Smooth muscle cell (in vitro differentiated cells): ENCODE measurements around the gene SLC5A11. TPM values are rescaled to one million over a fixed set of nuclear protein-coding genes. Genes with fewer than 3 reads are reported as not detected.

Experiments
- DNase-seq: peaks from one replicate; lab custom pipeline; 2025; ENCODE audit not compliant: unreplicated experiment; lab: John Stamatoyannopoulos, UW
- H2AFZ ChIP-seq: fragments of 200-600 bp; sonication (generic); 2 replicates; pipeline ENCODE4 v1.6.0; 2016; ENCODE audit warnings: antibody characterized with exemption, low read depth, mild to moderate bottlenecking
- H3F3A ChIP-seq: fragments of 200-600 bp; sonication (generic); 2 replicates; pipeline ENCODE4 v1.6.0; 2017; ENCODE audit warnings: antibody characterized with exemption, low read depth
- H3K27ac ChIP-seq: fragments of 200-600 bp; sonication (generic); 2 replicates; pipeline ENCODE4 v1.5.1; 2016; ENCODE audit warnings: low read depth, mild to moderate bottlenecking
- H3K27me3 ChIP-seq: fragments of 200-600 bp; sonication (generic); 2 replicates; pipeline ENCODE4 v1.6.1; 2016; ENCODE audit warnings: low read depth, mild to moderate bottlenecking
- H3K36me3 ChIP-seq: fragments of 200-600 bp; sonication (generic); 2 replicates; pipeline ENCODE4 v1.5.1; 2016; ENCODE audit warnings: low read depth
- H3K4me1 ChIP-seq: fragments of 200-600 bp; sonication (generic); 2 replicates; pipeline ENCODE4 v1.5.1; 2016; ENCODE audit warnings: low read depth
- H3K4me2 ChIP-seq: fragments of 200-600 bp; sonication (generic); 2 replicates; pipeline ENCODE4 v1.6.0; 2016; ENCODE audit warnings: mild to moderate bottlenecking
- H3K4me3 ChIP-seq: fragments of 200-600 bp; sonication (generic); 2 replicates; pipeline ENCODE4 v1.5.1; 2016; ENCODE audit warnings: mild to moderate bottlenecking
- H3K79me2 ChIP-seq: fragments of 200-600 bp; sonication (generic); 2 replicates; pipeline ENCODE4 v1.6.0; 2016; ENCODE audit warnings: low read depth, mild to moderate bottlenecking
- H3K9ac ChIP-seq: fragments of 200-600 bp; sonication (generic); 2 replicates; pipeline ENCODE4 v1.6.0; 2016; ENCODE audit warnings: low read depth
- H3K9me3 ChIP-seq: fragments of 200-600 bp; sonication (generic); replicated peaks from 2 replicates; pipeline ENCODE4 v1.5.1; 2016; ENCODE audit warnings: low read depth
- H4K20me1 ChIP-seq: fragments of 200-600 bp; sonication (generic); 2 replicates; pipeline ENCODE4 v1.6.0; 2016; ENCODE audit warnings: low read depth
- CTCF ChIP-seq: fragments of 200-600 bp; sonication (generic); IDR thresholded peaks from 2 replicates; pipeline ENCODE4 v1.5.1; 2017; ENCODE audit warnings: borderline replicate concordance, mild to moderate bottlenecking, antibody characterized with exemption; ENCODE audit not compliant: insufficient read depth, poor library complexity, severe bottlenecking
- WGBS: methylation state at CpG from one replicate; pipeline ENCODE4 v1.1.7; 2016; ENCODE audit warnings: low lambda C conversion rate; 5-methylcytosine and 5-hydroxymethylcytosine counted together
- polyA plus RNA-seq: library from polyadenylated mRNA; unstranded; fragments of >200 nt; fragmentation: Nextera tagmentation; extraction: Ambion mirVana; gene quantifications from 2 replicates; pipeline ENCODE4 v1.2.1, GENCODE V29; 2016
- total RNA-seq: library from RNA; depleted of rRNA; stranded (reverse); fragments of >200 nt; gene quantifications from 2 replicates; pipeline ENCODE4 v1.2.3, GENCODE V29; 2014

Gene SLC5A11
- total and polyA plus RNA-seq, 2 experiments from 2014 or later = not detected

- Histone ChIP-seq H3K27me3 (no peaks in the 10 kb centered on the region), H4K20me1 (peaks cover 17% of the 10 kb centered on the region), H3K4me1 (no peaks in the 10 kb centered on the region), H3K36me3 (peaks cover 1% of the 10 kb centered on the region), H3K27ac (no peak overlapping the region), H3K79me2 (no peaks in the 10 kb centered on the region), H3F3A (peaks cover 4% of the 10 kb centered on the region), H3K4me3 (no peak overlapping the region), H3K9me3 (no peaks in the 10 kb centered on the region), H3K4me2 (no peak overlapping the region), H3K9ac (no peak overlapping the region), H2AFZ (no peak overlapping the region)
- TF ChIP-seq CTCF = no peak
- DNase-seq = no peak
- 93% methylated on average over 12 of the region's 12 CpGs for WGBS
These were observed 19.6 kb upstream of the SLC5A11 start for GRCh38 chr16:24826096-24826690.

- Histone ChIP-seq H3K27me3 (no peaks in the 10 kb centered on the region), H2AFZ (no peak overlapping the region), H3K4me2 (no peak overlapping the region), H3K4me1 (no peaks in the 10 kb centered on the region), H4K20me1 (peaks cover 17% of the 10 kb centered on the region), H3K27ac (no peak overlapping the region), H3K79me2 (no peaks in the 10 kb centered on the region), H3F3A (peaks cover 4% of the 10 kb centered on the region), H3K4me3 (no peak overlapping the region), H3K9me3 (no peaks in the 10 kb centered on the region), H3K36me3 (no peaks in the 10 kb centered on the region), H3K9ac (no peak overlapping the region)
- DNase-seq = no peak
- no peak for TF ChIP-seq CTCF
- WGBS = 96% methylated on average over 9 of the region's 9 CpGs
These were observed 18.8 kb upstream of the SLC5A11 start for GRCh38 chr16:24826817-24827566.

GRCh38 chr16:24829153-24829552 is 16.6 kb upstream of the SLC5A11 start:
- 60% methylated on average over 5 of the region's 5 CpGs for WGBS
- no peaks in the 10 kb centered on the region for H3K79me2 ChIP-seq

More at GRCh38 chr16:24829153-24829552, 16.6 kb upstream of the SLC5A11 start:
- no peak overlapping the region for H2AFZ ChIP-seq
- no peak overlapping the region for H3K4me3 ChIP-seq
- no peak overlapping the region for H3K9ac ChIP-seq
- no peaks in the 10 kb centered on the region for H3K9me3 ChIP-seq
- TF ChIP-seq CTCF = no peak
- H4K20me1 ChIP-seq = peaks cover 17% of the 10 kb centered on the region
- DNase-seq = no peak
- H3K36me3 ChIP-seq = no peaks in the 10 kb centered on the region
- H3K4me2 ChIP-seq = no peak overlapping the region
- no peaks in the 10 kb centered on the region for H3K4me1 ChIP-seq
- no peak overlapping the region for H3K27ac ChIP-seq
- H3K27me3 ChIP-seq = no peaks in the 10 kb centered on the region
- peaks cover 4% of the 10 kb centered on the region for H3F3A ChIP-seq
